GM18861 (cell line): Measurements from ENCODE around the gene CCM2.

ENCODE experiments used
- ATAC-seq: cut with Tn5 transposase; IDR thresholded peaks from one replicate; pipeline ENCODE4 v1.9.1; 2021; ENCODE audit not compliant: unreplicated experiment

Gene CCM2

GRCh38 chr7:45064047-45064725, 64.2 kb downstream of the CCM2 start:
- ATAC-seq: no peak

- ATAC-seq: no peak
Observed at GRCh38 chr7:45065031-45065995, 65.3 kb downstream of the CCM2 start.

GRCh38 chr7:45066409-45066808, 66.4 kb downstream of the CCM2 start:
- no peak for ATAC-seq

- ATAC-seq: no peak
Observed at GRCh38 chr7:45067582-45067981, 67.6 kb downstream of the CCM2 start.

GRCh38 chr7:45068236-45069023, 68.4 kb downstream of the CCM2 start:
- no peak for ATAC-seq

- ATAC-seq: no peak
Observed at GRCh38 chr7:45069444-45070253, 69.6 kb downstream of the CCM2 start.

- ATAC-seq: no peak
Observed at GRCh38 chr7:45070254-45070642, 70.2 kb downstream of the CCM2 start.

- ATAC-seq: no peak
Observed at GRCh38 chr7:45071528-45071927, 71.5 kb downstream of the CCM2 start.

GRCh38 chr7:45072131-45073030, 72.4 kb downstream of the CCM2 start:
- ATAC-seq: no peak

- ATAC-seq: no peak
Observed at GRCh38 chr7:45073031-45073785, 73.2 kb downstream of the CCM2 start.

- no peak for ATAC-seq
Observed at GRCh38 chr7:45073786-45074527, 74.0 kb downstream of the CCM2 start.

- no peak for ATAC-seq
Observed at GRCh38 chr7:45074528-45075354, 74.7 kb downstream of the CCM2 start.

GRCh38 chr7:45075355-45075644, 75.3 kb downstream of the CCM2 start:
- no peak for ATAC-seq

- no peak for ATAC-seq
Observed at GRCh38 chr7:45075871-45076796, 76.1 kb downstream of the CCM2 start.

- no peak for ATAC-seq
Observed at GRCh38 chr7:45076946-45077345, 76.9 kb downstream of the CCM2 start.

- ATAC-seq: no peak
Observed at GRCh38 chr7:45077579-45077978, 77.6 kb downstream of the CCM2 start.
